Measurements from ENCODE around the gene USP32.

USP32 gene

DNA sequence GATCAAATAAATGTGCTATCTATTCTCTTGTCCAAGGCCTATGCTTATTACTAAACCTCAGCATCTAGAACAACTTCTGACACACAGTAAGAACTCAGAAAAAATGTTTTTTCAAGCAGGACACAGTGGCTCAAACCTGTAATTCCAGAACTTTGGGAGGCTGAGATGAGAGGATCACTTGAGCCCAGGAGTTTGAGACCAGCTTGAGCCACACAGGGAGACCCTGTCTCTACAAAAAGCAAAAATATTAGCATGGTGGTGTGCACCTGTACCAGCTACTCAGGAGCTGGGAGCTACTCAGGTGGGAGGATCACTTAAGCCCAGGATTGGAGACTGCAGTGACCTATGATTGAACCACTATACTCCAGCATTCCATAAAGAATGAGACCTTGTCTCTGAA is 32.5 kb downstream of the USP32 start:
- TF ChIP-seq, protein P1, sequence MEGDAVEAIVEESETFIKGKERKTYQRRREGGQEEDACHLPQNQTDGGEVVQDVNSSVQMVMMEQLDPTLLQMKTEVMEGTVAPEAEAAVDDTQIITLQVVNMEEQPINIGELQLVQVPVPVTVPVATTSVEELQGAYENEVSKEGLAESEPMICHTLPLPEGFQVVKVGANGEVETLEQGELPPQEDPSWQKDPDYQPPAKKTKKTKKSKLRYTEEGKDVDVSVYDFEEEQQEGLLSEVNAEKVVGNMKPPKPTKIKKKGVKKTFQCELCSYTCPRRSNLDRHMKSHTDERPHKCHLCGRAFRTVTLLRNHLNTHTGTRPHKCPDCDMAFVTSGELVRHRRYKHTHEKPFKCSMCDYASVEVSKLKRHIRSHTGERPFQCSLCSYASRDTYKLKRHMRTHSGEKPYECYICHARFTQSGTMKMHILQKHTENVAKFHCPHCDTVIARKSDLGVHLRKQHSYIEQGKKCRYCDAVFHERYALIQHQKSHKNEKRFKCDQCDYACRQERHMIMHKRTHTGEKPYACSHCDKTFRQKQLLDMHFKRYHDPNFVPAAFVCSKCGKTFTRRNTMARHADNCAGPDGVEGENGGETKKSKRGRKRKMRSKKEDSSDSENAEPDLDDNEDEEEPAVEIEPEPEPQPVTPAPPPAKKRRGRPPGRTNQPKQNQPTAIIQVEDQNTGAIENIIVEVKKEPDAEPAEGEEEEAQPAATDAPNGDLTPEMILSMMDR (IDR thresholded peaks at IDR 0.05; ENCODE audit: low read length) = no peak
- TF ChIP-seq EZH2 (IDR thresholded peaks at IDR 0.05; ENCODE audit: borderline replicate concordance, low read length) = no peak
- Histone ChIP-seq H2AFZ (ENCODE audit: low read length) (no peak overlapping the region), H3K4me3 (ENCODE audit: low read depth, low read length, poor library complexity, severe bottlenecking) (no peak overlapping the region), H3K9me2 (ENCODE audit: low read depth, low read length) (no peaks in the 10 kb centered on the region), H3K27me3 (ENCODE audit: insufficient read depth, low read length) (no peaks in the 10 kb centered on the region), H3K9me3 (ENCODE audit: low read length) (0 out of 2 replicates have a peak, but pooled peaks cover 4% of the 10 kb centered on the region), H3K9ac (ENCODE audit: low read length) (no peak overlapping the region), H3K4me2 (ENCODE audit: low read length) (no peak overlapping the region), H3K27ac (ENCODE audit: low read depth, low read length, poor library complexity, severe bottlenecking) (no peak overlapping the region), H4K20me1 (ENCODE audit: insufficient read depth, low read length) (no peaks in the 10 kb centered on the region), H3K79me2 (ENCODE audit: insufficient read depth, low read length) (no peaks in the 10 kb centered on the region), H3K36me3 (ENCODE audit: insufficient read depth, low read length) (no peaks in the 10 kb centered on the region), H3F3A (ENCODE audit: insufficient read depth, low read length) (no peaks in the 10 kb centered on the region), H3K4me1 (ENCODE audit: insufficient read depth, low read length, severe bottlenecking) (no peaks in the 10 kb centered on the region)

DNA sequence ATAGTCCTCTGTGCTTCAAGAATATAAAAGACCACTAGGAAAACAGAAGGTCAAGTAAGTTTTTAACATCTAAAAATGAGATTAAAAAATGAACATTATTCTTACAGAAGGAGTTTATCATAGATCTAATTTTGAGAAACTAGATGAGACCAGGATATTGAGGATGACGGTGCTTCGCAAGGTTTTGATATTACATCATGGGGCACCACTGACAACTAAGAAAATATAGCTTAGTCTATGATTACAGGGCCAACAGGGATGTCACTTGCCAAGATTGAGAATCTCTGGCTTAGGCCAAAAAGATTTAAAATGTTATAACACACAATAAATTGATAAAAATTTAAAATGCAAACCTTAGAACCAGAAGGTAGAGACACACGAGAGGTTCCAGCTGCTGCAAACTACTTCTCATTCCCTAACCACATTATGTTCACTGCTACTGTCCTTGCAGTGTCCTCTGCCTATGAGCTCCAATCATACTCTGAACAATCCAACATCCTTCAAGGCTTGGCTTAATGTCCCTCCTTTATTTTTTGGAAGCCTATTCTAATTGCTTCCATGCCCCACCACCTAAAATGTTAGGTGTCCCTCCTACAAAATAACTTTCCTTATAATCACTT is 33.2 kb downstream of the USP32 start:
- H3K4me3 ChIP-seq (ENCODE audit: low read depth, low read length, poor library complexity, severe bottlenecking) = no peak overlapping the region
- no peaks in the 10 kb centered on the region for H3F3A ChIP-seq (ENCODE audit: insufficient read depth, low read length)
- no peaks in the 10 kb centered on the region for H4K20me1 ChIP-seq (ENCODE audit: insufficient read depth, low read length)
- no peak overlapping the region for H3K4me2 ChIP-seq (ENCODE audit: low read length)
- H2AFZ ChIP-seq (ENCODE audit: low read length) = no peak overlapping the region
- H3K9ac ChIP-seq (ENCODE audit: low read length) = no peak overlapping the region
- 0 out of 2 replicates have a peak, but pooled peaks cover 4% of the 10 kb centered on the region for H3K9me3 ChIP-seq (ENCODE audit: low read length)
- 0 out of 2 replicates have a peak, but pooled peaks cover 3% of the 10 kb centered on the region for H3K79me2 ChIP-seq (ENCODE audit: insufficient read depth, low read length)
- TF ChIP-seq, protein P1 (IDR thresholded peaks at IDR 0.05; ENCODE audit: low read length) = no peak
- TF ChIP-seq EZH2 (IDR thresholded peaks at IDR 0.05; ENCODE audit: borderline replicate concordance, low read length) = no peak
- H3K36me3 ChIP-seq (ENCODE audit: insufficient read depth, low read length) = no peaks in the 10 kb centered on the region
- H3K27ac ChIP-seq (ENCODE audit: low read depth, low read length, poor library complexity, severe bottlenecking) = no peak overlapping the region
- no peaks in the 10 kb centered on the region for H3K27me3 ChIP-seq (ENCODE audit: insufficient read depth, low read length)
- H3K4me1 ChIP-seq (ENCODE audit: insufficient read depth, low read length, severe bottlenecking) = no peaks in the 10 kb centered on the region
- H3K9me2 ChIP-seq (ENCODE audit: low read depth, low read length) = no peaks in the 10 kb centered on the region

DNA sequence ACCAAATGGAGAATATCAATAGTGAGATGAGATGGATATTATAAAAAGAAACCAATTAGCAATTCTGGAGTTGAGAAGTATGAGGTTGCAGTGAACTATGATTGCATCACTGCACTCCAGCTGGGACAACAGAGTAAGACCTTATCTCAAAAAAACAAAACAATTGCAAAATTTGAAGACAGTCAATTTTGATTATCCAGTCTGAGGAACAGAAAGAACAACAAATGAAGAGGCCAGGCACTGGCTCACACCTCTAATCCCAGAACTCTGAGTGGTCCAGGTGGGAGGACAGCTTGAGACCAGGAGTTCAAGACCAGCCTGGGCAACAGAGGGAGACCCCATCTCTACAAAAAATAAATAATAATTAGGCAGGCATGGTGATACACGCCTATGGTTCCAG is 35.0 kb downstream of the USP32 start:
- Histone ChIP-seq H3K9me2 (ENCODE audit: low read depth, low read length) (no peaks in the 10 kb centered on the region), H3K9ac (ENCODE audit: low read length) (no peak overlapping the region), H2AFZ (ENCODE audit: low read length) (no peak overlapping the region), H3K4me1 (ENCODE audit: insufficient read depth, low read length, severe bottlenecking) (no peaks in the 10 kb centered on the region), H3K79me2 (ENCODE audit: insufficient read depth, low read length) (0 out of 2 replicates have a peak, but pooled peaks cover 3% of the 10 kb centered on the region), H3K4me3 (ENCODE audit: low read depth, low read length, poor library complexity, severe bottlenecking) (no peak overlapping the region), H3K9me3 (ENCODE audit: low read length) (0 out of 2 replicates have a peak, but pooled peaks cover 4% of the 10 kb centered on the region), H3K27ac (ENCODE audit: low read depth, low read length, poor library complexity, severe bottlenecking) (no peak overlapping the region), H3K36me3 (ENCODE audit: insufficient read depth, low read length) (no peaks in the 10 kb centered on the region), H3K4me2 (ENCODE audit: low read length) (no peak overlapping the region), H3K27me3 (ENCODE audit: insufficient read depth, low read length) (no peaks in the 10 kb centered on the region), H4K20me1 (ENCODE audit: insufficient read depth, low read length) (no peaks in the 10 kb centered on the region), H3F3A (ENCODE audit: insufficient read depth, low read length) (no peaks in the 10 kb centered on the region)
- TF ChIP-seq, protein P1 (IDR thresholded peaks at IDR 0.05; ENCODE audit: low read length) = no peak
- no peak for TF ChIP-seq EZH2 (IDR thresholded peaks at IDR 0.05; ENCODE audit: borderline replicate concordance, low read length)

Data from OCI-LY1 (cell line).